OCI-LY3 (cell line): ENCODE data around the gene FOSL2.

Experiments
- EZH2phosphoT487 ChIP-seq: fragments of 200-600 bp; shearing (Covaris generic); IDR thresholded peaks from 2 replicates; pipeline ENCODE4 v1.6.1; 2018; ENCODE audit warnings: antibody characterized with exemption, mixed run types, low read depth
- TF ChIP-seq, protein P1 (sequence below): fragments of 200-600, 300-600 bp; sonication (generic); IDR thresholded peaks from 2 replicates; pipeline ENCODE4 v1.5.1; 2014; ENCODE audit warnings: antibody characterized with exemption, low read length, low read depth

DNA sequence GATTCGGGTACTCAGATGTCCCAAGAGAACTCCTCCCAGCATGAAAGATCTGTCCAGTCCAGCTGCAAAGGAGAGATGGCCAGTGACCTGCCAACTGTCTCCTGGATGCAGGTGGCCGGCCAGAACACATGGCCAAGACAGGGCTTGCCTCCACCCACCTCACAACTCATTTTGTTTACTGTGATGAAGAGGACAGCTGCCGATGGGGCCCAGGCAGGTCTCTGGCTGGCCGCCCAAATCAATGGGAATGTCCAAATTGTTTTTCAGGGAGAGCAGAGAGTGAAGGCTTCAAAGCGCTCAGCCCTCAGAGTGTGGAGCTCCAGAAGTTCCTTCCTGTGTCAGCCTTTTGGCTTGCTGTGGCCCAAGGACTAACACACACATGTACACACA lies 41.9 kb downstream of the FOSL2 start:
- TF ChIP-seq, protein P1, sequence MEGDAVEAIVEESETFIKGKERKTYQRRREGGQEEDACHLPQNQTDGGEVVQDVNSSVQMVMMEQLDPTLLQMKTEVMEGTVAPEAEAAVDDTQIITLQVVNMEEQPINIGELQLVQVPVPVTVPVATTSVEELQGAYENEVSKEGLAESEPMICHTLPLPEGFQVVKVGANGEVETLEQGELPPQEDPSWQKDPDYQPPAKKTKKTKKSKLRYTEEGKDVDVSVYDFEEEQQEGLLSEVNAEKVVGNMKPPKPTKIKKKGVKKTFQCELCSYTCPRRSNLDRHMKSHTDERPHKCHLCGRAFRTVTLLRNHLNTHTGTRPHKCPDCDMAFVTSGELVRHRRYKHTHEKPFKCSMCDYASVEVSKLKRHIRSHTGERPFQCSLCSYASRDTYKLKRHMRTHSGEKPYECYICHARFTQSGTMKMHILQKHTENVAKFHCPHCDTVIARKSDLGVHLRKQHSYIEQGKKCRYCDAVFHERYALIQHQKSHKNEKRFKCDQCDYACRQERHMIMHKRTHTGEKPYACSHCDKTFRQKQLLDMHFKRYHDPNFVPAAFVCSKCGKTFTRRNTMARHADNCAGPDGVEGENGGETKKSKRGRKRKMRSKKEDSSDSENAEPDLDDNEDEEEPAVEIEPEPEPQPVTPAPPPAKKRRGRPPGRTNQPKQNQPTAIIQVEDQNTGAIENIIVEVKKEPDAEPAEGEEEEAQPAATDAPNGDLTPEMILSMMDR, result no peak
- TF ChIP-seq EZH2phosphoT487, result no peak
